Stimulated activated naive B cell treated with anti-CD40 and anti-IgM and Interleukin-4, amounts not matched to agents 10 μg/mL and 1 μg/mL and 100 μg/mL, for 72 hours (primary cell): ENCODE results near the gene SELENOS.

Experiments
- ATAC-seq, 2 donors: fragments of 150-1000 bp; cut with Tn5 transposase; replicated peaks; 2 replicates each; pipeline ENCODE4 v1.10.0; 2021; ENCODE audit warnings: moderate library complexity in 1 of 2
- DNase-seq: peaks from one replicate; pipeline ENCODE4 v3.0.0; 2021
- H3K27ac Mint-ChIP-seq: one replicate; pipeline ENCODE4 v1.8.0; 2022; ENCODE audit warnings: mild to moderate bottlenecking, mixed read lengths
- H3K27me3 Mint-ChIP-seq, 2 donors: one replicate each; pipeline ENCODE4 v1.8.0; 2022; ENCODE audit warnings: mixed read lengths in 2 of 2
- H3K36me3 Mint-ChIP-seq, 2 donors: one replicate each; pipeline ENCODE4 v1.8.0; 2022; ENCODE audit warnings: mixed read lengths in 2 of 2, mild to moderate bottlenecking in 1 of 2
- H3K4me1 Mint-ChIP-seq, 2 donors: one replicate each; pipeline ENCODE4 v1.8.0; 2022; ENCODE audit warnings: mixed read lengths in 2 of 2, mild to moderate bottlenecking in 1 of 2
- H3K4me3 Mint-ChIP-seq, 2 donors: one replicate each; pipeline ENCODE4 v1.8.0; 2022; ENCODE audit warnings: mild to moderate bottlenecking in 2 of 2, mixed read lengths in 2 of 2, moderate library complexity in 1 of 2
- H3K9me3 Mint-ChIP-seq, 2 donors: one replicate each; pipeline ENCODE4 v1.8.0; 2022; ENCODE audit warnings: mixed read lengths in 2 of 2, mild to moderate bottlenecking in 1 of 2

Gene SELENOS

GRCh38 chr15:101317336-101317872, 40.1 kb upstream of the SELENOS start:
- Mint-ChIP-seq H3K27ac (no peak overlapping the region), H3K36me3 (no peaks in the 10 kb centered on the region)

GRCh38 chr15:101316529-101316928, 39.2 kb upstream of the SELENOS start:
- peaks cover 41 to 45% of the 10 kb centered on the region in 2 donors for H3K27me3 Mint-ChIP-seq
- no peaks in the 10 kb centered on the region for H3K9me3 Mint-ChIP-seq
- ATAC-seq = no peak
- DNase-seq = no peak
- H3K27ac Mint-ChIP-seq = no peak overlapping the region
- peaks cover 6 to 12% of the 10 kb centered on the region in 2 donors for H3K4me1 Mint-ChIP-seq
- no peak overlapping the region for H3K4me3 Mint-ChIP-seq
- H3K36me3 Mint-ChIP-seq = no peaks in the 10 kb centered on the region

More at GRCh38 chr15:101317336-101317872, 40.1 kb upstream of the SELENOS start:
- no peak for ATAC-seq
- no peaks in the 10 kb centered on the region for H3K9me3 Mint-ChIP-seq
- H3K4me3 Mint-ChIP-seq = no peak overlapping the region
- H3K4me1 Mint-ChIP-seq = peaks cover 6 to 12% of the 10 kb centered on the region in 2 donors
- no peak for DNase-seq
- peaks cover 43 to 51% of the 10 kb centered on the region in 2 donors for H3K27me3 Mint-ChIP-seq

GRCh38 chr15:101315736-101316135, 38.5 kb upstream of the SELENOS start:
- Mint-ChIP-seq H3K36me3 (no peaks in the 10 kb centered on the region), H3K27ac (no peak overlapping the region), H3K27me3 (peaks cover 37 to 38% of the 10 kb centered on the region in 2 donors), H3K4me3 (no peak overlapping the region), H3K4me1 (peaks cover 4 to 6% of the 10 kb centered on the region in 2 donors), H3K9me3 (no peaks in the 10 kb centered on the region)
- no peak for ATAC-seq
- no peak for DNase-seq

GRCh38 chr15:101314336-101315125, 37.2 kb upstream of the SELENOS start:
- Mint-ChIP-seq H3K4me1 (no peaks in the 10 kb centered on the region), H3K36me3 (no peaks in the 10 kb centered on the region), H3K27ac (no peak overlapping the region), H3K4me3 (no peak overlapping the region), H3K27me3 (peaks cover 28 to 31% of the 10 kb centered on the region in 2 donors), H3K9me3 (no peaks in the 10 kb centered on the region)
- ATAC-seq = no peak
- DNase-seq = no peak

- peaks cover 14 to 20% of the 10 kb centered on the region in 2 donors for H3K27me3 Mint-ChIP-seq
- DNase-seq (no peak), ATAC-seq (no peak)
- H3K36me3 Mint-ChIP-seq = no peaks in the 10 kb centered on the region
- no peaks in the 10 kb centered on the region for H3K9me3 Mint-ChIP-seq
- no peaks in the 10 kb centered on the region for H3K4me1 Mint-ChIP-seq
- H3K4me3 Mint-ChIP-seq = no peak overlapping the region
- no peak overlapping the region for H3K27ac Mint-ChIP-seq
These were observed 35.9 kb upstream of the SELENOS start for GRCh38 chr15:101313041-101313761.

- no peaks in the 10 kb centered on the region for H3K4me1 Mint-ChIP-seq
- H3K4me3 Mint-ChIP-seq = no peak overlapping the region
- no peaks in the 10 kb centered on the region for H3K36me3 Mint-ChIP-seq
- peaks cover 7 to 11% of the 10 kb centered on the region in 2 donors for H3K27me3 Mint-ChIP-seq
- DNase-seq (no peak), ATAC-seq (no peak)
- no peak overlapping the region for H3K27ac Mint-ChIP-seq
- no peaks in the 10 kb centered on the region for H3K9me3 Mint-ChIP-seq
These were observed 33.2 kb upstream of the SELENOS start for GRCh38 chr15:101310508-101310907.

- no peaks in the 10 kb centered on the region for H3K9me3 Mint-ChIP-seq
These were observed 32.8 kb upstream of the SELENOS start for GRCh38 chr15:101310161-101310480.

GRCh38 chr15:101309436-101310160, 32.3 kb upstream of the SELENOS start:
- ATAC-seq = no peak
- Mint-ChIP-seq H3K27me3 (peaks cover 7 to 11% of the 10 kb centered on the region in 2 donors), H3K27ac (no peak overlapping the region), H3K4me1 (no peaks in the 10 kb centered on the region), H3K4me3 (no peak overlapping the region), H3K9me3 (no peaks in the 10 kb centered on the region), H3K36me3 (no peaks in the 10 kb centered on the region)
- no peak for DNase-seq

More at GRCh38 chr15:101310161-101310480, 32.8 kb upstream of the SELENOS start:
- DNase-seq = no peak
- Mint-ChIP-seq H3K36me3 (no peaks in the 10 kb centered on the region), H3K27ac (no peak overlapping the region), H3K4me3 (no peak overlapping the region), H3K4me1 (no peaks in the 10 kb centered on the region), H3K27me3 (peaks cover 7 to 11% of the 10 kb centered on the region in 2 donors)
- ATAC-seq = no peak

GRCh38 chr15:101308604-101309435, 31.5 kb upstream of the SELENOS start:
- DNase-seq = no peak
- H3K27ac Mint-ChIP-seq = no peak overlapping the region

GRCh38 chr15:101307897-101308603, 30.8 kb upstream of the SELENOS start:
- no peaks in the 10 kb centered on the region for H3K36me3 Mint-ChIP-seq
- no peaks in the 10 kb centered on the region for H3K4me1 Mint-ChIP-seq
- H3K27ac Mint-ChIP-seq = no peak overlapping the region
- DNase-seq (no peak), ATAC-seq (no peak)
- no peak overlapping the region for H3K4me3 Mint-ChIP-seq
- H3K27me3 Mint-ChIP-seq = peaks cover 7 to 11% of the 10 kb centered on the region in 2 donors
- no peaks in the 10 kb centered on the region for H3K9me3 Mint-ChIP-seq

More at GRCh38 chr15:101308604-101309435, 31.5 kb upstream of the SELENOS start:
- no peaks in the 10 kb centered on the region for H3K4me1 Mint-ChIP-seq
- no peaks in the 10 kb centered on the region for H3K36me3 Mint-ChIP-seq
- H3K27me3 Mint-ChIP-seq = peaks cover 7 to 11% of the 10 kb centered on the region in 2 donors
- ATAC-seq = no peak
- H3K9me3 Mint-ChIP-seq = no peaks in the 10 kb centered on the region
- H3K4me3 Mint-ChIP-seq = no peak overlapping the region

GRCh38 chr15:101307048-101307896, 30.0 kb upstream of the SELENOS start:
- Mint-ChIP-seq H3K4me3 (no peak overlapping the region), H3K27me3 (peaks cover 7 to 10% of the 10 kb centered on the region in 2 donors), H3K9me3 (no peaks in the 10 kb centered on the region), H3K4me1 (no peaks in the 10 kb centered on the region), H3K36me3 (no peaks in the 10 kb centered on the region), H3K27ac (no peak overlapping the region)
- DNase-seq (no peak), ATAC-seq (no peak)

GRCh38 chr15:101306341-101307047, 29.2 kb upstream of the SELENOS start:
- H3K4me3 Mint-ChIP-seq = no peak overlapping the region
- no peaks in the 10 kb centered on the region for H3K36me3 Mint-ChIP-seq
- ATAC-seq (no peak), DNase-seq (no peak)
- no peaks in the 10 kb centered on the region for H3K4me1 Mint-ChIP-seq
- H3K9me3 Mint-ChIP-seq = no peaks in the 10 kb centered on the region
- peaks cover 6 to 7% of the 10 kb centered on the region in 2 donors for H3K27me3 Mint-ChIP-seq
- H3K27ac Mint-ChIP-seq = no peak overlapping the region
